HepG2 (cell line): ENCODE data around the gene POLR3E. TPM values are rescaled to one million over a fixed set of nuclear protein-coding genes. Genes with fewer than 3 reads are reported as not detected.

Source experiments
- ATF5 ChIP-seq: sonication (generic); formaldehyde crosslinking; IDR thresholded peaks from 2 replicates; pipeline ENCODE4 v1.4.0; 2020; ENCODE audit warnings: mild to moderate bottlenecking, low read depth, missing genetic modification reagents
- MTF2 ChIP-seq: sonication (generic); formaldehyde crosslinking; IDR thresholded peaks from 2 replicates; pipeline ENCODE4 v1.5.0; 2020; ENCODE audit warnings: missing genetic modification reagents, borderline replicate concordance
- POLR2A ChIP-seq, 2 experiments: IDR thresholded peaks; 2 replicates each; pipeline ENCODE4 v1.6.1; 2011; ENCODE audit warnings: low read depth in 2 of 2, low read length in 2 of 2, mild to moderate bottlenecking in 1 of 2, moderate library complexity in 1 of 2; ENCODE audit not compliant: insufficient read depth in 1 of 2
- RNF2 ChIP-seq: fragments of 450-650 bp; conservative IDR thresholded peaks from 2 replicates; pipeline ENCODE4 v1.6.1; 2016; ENCODE audit warnings: low read depth
- SP2 ChIP-seq: sonication (generic); formaldehyde crosslinking; IDR thresholded peaks from 2 replicates; pipeline ENCODE4 v1.5.1; 2020; ENCODE audit warnings: mild to moderate bottlenecking, missing genetic modification reagents
- SPEN ChIP-seq: sonication (generic); formaldehyde crosslinking; IDR thresholded peaks from 2 replicates; pipeline ENCODE4 v1.5.1; 2020; ENCODE audit warnings: low read depth, mild to moderate bottlenecking, missing genetic modification reagents
- TAF1 ChIP-seq: sonication (generic); formaldehyde crosslinking; IDR thresholded peaks from 2 replicates; pipeline ENCODE4 v1.4.0; 2020; ENCODE audit warnings: missing genetic modification reagents
- ZFP37 ChIP-seq: sonication (generic); formaldehyde crosslinking; IDR thresholded peaks from 2 replicates; pipeline ENCODE4 v1.4.0; 2020; ENCODE audit warnings: missing genetic modification reagents, borderline replicate concordance
- ZNF891 ChIP-seq: sonication (generic); formaldehyde crosslinking; IDR thresholded peaks from 2 replicates; pipeline ENCODE4 v1.5.0; 2020; ENCODE audit warnings: mild to moderate bottlenecking, missing genetic modification reagents
- ZSCAN5A ChIP-seq: sonication (generic); formaldehyde crosslinking; IDR thresholded peaks from 2 replicates; pipeline ENCODE4 v1.8.0; 2022; ENCODE audit warnings: mild to moderate bottlenecking, missing genetic modification reagents, borderline replicate concordance
- polyA plus RNA-seq, 8 experiments: library from polyadenylated mRNA; depleted of rRNA in 3 of 8; stranded (reverse) in 7 of 8; unstranded in 1 of 8; fragments of >200 nt; fragmentation: Illumina TruSeq in 4 of 8; extraction: Trizol in 4 of 8; gene quantifications; 2 replicates each; pipeline versions ENCODE4 v1.2.1 to v1.2.3, GENCODE V29; 2011 to 2016; ENCODE audit warnings: low read depth in 4 of 8, missing spikeins in 1 of 8, mixed read lengths in 1 of 8; ENCODE audit not compliant: insufficient read depth in 1 of 8
- total RNA-seq, 5 experiments: library from RNA; depleted of rRNA; stranded (reverse); fragments of >200 nt; fragmentation: Illumina TruSeq; extraction: Trizol; gene quantifications; 2 replicates each; pipeline ENCODE4 v1.2.3, GENCODE V29; 2016; ENCODE audit warnings: low read depth in 1 of 5
- TF ChIP-seq, protein P1 (sequence below): sonication (generic); formaldehyde crosslinking; IDR thresholded peaks from 2 replicates; pipeline ENCODE4 v1.8.1; 2022; ENCODE audit warnings: mild to moderate bottlenecking, missing genetic modification reagents
- TF ChIP-seq, protein P2 (sequence below), 2 experiments: sonication (generic) in 1 of 2; formaldehyde crosslinking in 1 of 2; IDR thresholded peaks; 2 replicates each; pipeline versions ENCODE4 v1.4.0 to v1.6.1; 2018 to 2020; ENCODE audit warnings: missing genetic modification reagents in 2 of 2, borderline replicate concordance in 1 of 2, low read depth in 1 of 2, mild to moderate bottlenecking in 1 of 2, missing biosample characterization in 1 of 2
- TF ChIP-seq, protein P3 (sequence below): sonication (generic); formaldehyde crosslinking; IDR thresholded peaks from 2 replicates; pipeline ENCODE4 v1.8.0; 2023; ENCODE audit warnings: mild to moderate bottlenecking, missing genetic modification reagents
- TF ChIP-seq, protein P4 (sequence below): sonication (generic); formaldehyde crosslinking; IDR thresholded peaks from 2 replicates; pipeline ENCODE4 v1.4.0; 2020; ENCODE audit warnings: mild to moderate bottlenecking, missing genetic modification reagents, borderline replicate concordance

Gene POLR3E
- total and polyA plus RNA-seq, 2 of the 13 experiments (the other 11 are each of a cell fraction or from before 2014, with no cell fraction given): 135 to 262 TPM

DNA sequence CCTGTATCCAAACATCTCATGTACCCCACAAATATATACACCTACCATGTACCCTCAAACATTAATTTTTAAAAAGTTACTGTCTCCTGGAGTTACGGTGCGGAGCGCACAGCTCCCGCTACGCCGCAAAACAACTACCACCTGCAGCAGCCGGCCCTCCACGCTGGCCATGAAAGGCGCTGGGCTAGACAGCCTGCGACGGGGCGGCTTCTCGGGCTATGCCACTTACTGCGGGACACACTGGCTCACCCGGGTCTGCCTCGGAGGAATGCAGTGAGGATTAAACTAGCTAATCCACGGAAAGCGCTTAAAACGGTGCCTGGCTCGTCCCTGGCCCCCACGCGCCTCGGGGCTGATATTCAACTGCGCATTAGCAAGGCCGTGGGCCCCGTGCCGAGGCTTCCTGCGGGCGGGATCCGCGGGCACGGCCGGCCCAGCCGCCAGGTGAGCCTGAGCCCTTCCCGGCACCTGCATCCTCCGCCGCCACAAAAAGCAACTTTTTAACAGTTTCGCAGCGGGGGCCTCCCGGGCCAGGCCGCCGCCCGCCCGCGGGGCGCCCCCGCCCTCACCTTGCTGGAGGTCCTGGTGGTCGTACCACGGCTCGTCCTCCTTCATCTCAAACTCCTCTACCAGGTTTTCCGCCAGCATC, 76.6 kb downstream of the POLR3E start (continued):
- TF ChIP-seq ATF5 (CRISPR knock-in tag): peak; percentile 36; the same call in 1 of the 2 replicates
- TF ChIP-seq, protein P1, sequence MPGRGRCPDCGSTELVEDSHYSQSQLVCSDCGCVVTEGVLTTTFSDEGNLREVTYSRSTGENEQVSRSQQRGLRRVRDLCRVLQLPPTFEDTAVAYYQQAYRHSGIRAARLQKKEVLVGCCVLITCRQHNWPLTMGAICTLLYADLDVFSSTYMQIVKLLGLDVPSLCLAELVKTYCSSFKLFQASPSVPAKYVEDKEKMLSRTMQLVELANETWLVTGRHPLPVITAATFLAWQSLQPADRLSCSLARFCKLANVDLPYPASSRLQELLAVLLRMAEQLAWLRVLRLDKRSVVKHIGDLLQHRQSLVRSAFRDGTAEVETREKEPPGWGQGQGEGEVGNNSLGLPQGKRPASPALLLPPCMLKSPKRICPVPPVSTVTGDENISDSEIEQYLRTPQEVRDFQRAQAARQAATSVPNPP (CRISPR knock-in tag): no peak
- TF ChIP-seq POLR2A (IDR thresholded peaks at IDR 0.05; ENCODE audit: insufficient read depth in 1 of 2, low read depth in 2 of 2, low read length in 2 of 2): no peak
- TF ChIP-seq TAF1: peak; percentile 3
- TF ChIP-seq ZNF891 (CRISPR knock-in tag): peak; percentile 54
- peak; percentile 68; the same call in 1 of the 2 replicates for TF ChIP-seq RNF2
- TF ChIP-seq, protein P2, sequence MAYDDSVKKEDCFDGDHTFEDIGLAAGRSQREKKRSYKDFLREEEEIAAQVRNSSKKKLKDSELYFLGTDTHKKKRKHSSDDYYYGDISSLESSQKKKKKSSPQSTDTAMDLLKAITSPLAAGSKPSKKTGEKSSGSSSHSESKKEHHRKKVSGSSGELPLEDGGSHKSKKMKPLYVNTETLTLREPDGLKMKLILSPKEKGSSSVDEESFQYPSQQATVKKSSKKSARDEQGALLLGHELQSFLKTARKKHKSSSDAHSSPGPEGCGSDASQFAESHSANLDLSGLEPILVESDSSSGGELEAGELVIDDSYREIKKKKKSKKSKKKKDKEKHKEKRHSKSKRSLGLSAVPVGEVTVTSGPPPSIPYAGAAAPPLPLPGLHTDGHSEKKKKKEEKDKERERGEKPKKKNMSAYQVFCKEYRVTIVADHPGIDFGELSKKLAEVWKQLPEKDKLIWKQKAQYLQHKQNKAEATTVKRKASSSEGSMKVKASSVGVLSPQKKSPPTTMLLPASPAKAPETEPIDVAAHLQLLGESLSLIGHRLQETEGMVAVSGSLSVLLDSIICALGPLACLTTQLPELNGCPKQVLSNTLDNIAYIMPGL (CRISPR knock-in tag; IDR thresholded peaks at IDR 0.05; ENCODE audit: borderline replicate concordance in 1 of 2, low read depth in 1 of 2): peak; percentile 42 to 53; a peak in 2 of 4 replicates
- TF ChIP-seq, protein P3, sequence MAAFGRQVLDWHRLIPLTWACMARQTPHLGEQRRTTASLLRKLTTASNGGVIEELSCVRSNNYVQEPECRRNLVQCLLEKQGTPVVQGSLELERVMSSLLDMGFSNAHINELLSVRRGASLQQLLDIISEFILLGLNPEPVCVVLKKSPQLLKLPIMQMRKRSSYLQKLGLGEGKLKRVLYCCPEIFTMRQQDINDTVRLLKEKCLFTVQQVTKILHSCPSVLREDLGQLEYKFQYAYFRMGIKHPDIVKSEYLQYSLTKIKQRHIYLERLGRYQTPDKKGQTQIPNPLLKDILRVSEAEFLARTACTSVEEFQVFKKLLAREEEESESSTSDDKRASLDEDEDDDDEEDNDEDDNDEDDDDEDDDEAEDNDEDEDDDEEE (CRISPR knock-in tag): 0 out of 2 replicates have a peak, but pooled peaks have one; percentile 14
- TF ChIP-seq SP2 (CRISPR knock-in tag): peak; percentile 56; the same call in 1 of the 2 replicates
- TF ChIP-seq SPEN (CRISPR knock-in tag): peak; percentile 64
- TF ChIP-seq MTF2 (CRISPR knock-in tag): peak; percentile 55; the same call in 1 of the 2 replicates
- TF ChIP-seq ZSCAN5A (CRISPR knock-in tag): no peak
- TF ChIP-seq, protein P4, sequence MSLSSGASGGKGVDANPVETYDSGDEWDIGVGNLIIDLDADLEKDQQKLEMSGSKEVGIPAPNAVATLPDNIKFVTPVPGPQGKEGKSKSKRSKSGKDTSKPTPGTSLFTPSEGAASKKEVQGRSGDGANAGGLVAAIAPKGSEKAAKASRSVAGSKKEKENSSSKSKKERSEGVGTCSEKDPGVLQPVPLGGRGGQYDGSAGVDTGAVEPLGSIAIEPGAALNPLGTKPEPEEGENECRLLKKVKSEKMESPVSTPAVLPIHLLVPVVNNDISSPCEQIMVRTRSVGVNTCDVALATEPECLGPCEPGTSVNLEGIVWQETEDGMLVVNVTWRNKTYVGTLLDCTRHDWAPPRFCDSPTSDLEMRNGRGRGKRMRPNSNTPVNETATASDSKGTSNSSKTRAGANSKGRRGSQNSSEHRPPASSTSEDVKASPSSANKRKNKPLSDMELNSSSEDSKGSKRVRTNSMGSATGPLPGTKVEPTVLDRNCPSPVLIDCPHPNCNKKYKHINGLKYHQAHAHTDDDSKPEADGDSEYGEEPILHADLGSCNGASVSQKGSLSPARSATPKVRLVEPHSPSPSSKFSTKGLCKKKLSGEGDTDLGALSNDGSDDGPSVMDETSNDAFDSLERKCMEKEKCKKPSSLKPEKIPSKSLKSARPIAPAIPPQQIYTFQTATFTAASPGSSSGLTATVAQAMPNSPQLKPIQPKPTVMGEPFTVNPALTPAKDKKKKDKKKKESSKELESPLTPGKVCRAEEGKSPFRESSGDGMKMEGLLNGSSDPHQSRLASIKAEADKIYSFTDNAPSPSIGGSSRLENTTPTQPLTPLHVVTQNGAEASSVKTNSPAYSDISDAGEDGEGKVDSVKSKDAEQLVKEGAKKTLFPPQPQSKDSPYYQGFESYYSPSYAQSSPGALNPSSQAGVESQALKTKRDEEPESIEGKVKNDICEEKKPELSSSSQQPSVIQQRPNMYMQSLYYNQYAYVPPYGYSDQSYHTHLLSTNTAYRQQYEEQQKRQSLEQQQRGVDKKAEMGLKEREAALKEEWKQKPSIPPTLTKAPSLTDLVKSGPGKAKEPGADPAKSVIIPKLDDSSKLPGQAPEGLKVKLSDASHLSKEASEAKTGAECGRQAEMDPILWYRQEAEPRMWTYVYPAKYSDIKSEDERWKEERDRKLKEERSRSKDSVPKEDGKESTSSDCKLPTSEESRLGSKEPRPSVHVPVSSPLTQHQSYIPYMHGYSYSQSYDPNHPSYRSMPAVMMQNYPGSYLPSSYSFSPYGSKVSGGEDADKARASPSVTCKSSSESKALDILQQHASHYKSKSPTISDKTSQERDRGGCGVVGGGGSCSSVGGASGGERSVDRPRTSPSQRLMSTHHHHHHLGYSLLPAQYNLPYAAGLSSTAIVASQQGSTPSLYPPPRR (CRISPR knock-in tag): peak; percentile 23; the same call in 1 of the 2 replicates
- peak; percentile 28; the same call in 1 of the 2 replicates for TF ChIP-seq ZFP37 (CRISPR knock-in tag)
